Natural killer cell treated with Interleukin-12 subunit alpha and Interleukin-12 subunit beta and Interleukin-15 and Interleukin-18, amount 100 ng/mL, for 72 hours (primary cell): Measurements from ENCODE around the gene ZNF184. TPM values are rescaled to one million over a fixed set of nuclear protein-coding genes. Genes with fewer than 3 reads are reported as not detected.
A peak's percentile ranks its signal among the peaks of the same experiment; 100 is the strongest.

Experiments used
- ATAC-seq, 2 donors: fragments of 150-1000 bp; cut with Tn5 transposase in 1 of 2; sonication (Bioruptor Pico), chemical (Tn5 transposase) in 1 of 2; 2 replicates each; pipeline ENCODE4 v1.10.0; 2021
- DNase-seq: peaks from one replicate; pipeline ENCODE4 v3.0.0; 2022; ENCODE audit warnings: low spot score
- H3K27ac Mint-ChIP-seq, 2 donors: 1 replicate in 1 of 2; 2 replicates in 1 of 2; pipeline ENCODE4 v1.8.0; 2022; ENCODE audit warnings: mixed read lengths in 2 of 2, mild to moderate bottlenecking in 1 of 2, moderate library complexity in 1 of 2
- H3K27me3 Mint-ChIP-seq, 2 donors: 1 replicate in 1 of 2; 2 replicates in 1 of 2; pipeline ENCODE4 v1.8.0; 2022; ENCODE audit warnings: mixed read lengths in 2 of 2
- H3K36me3 Mint-ChIP-seq: one replicate; pipeline ENCODE4 v1.8.0; 2022; ENCODE audit warnings: mixed read lengths
- H3K4me1 Mint-ChIP-seq, 2 donors: 1 replicate in 1 of 2; 2 replicates in 1 of 2; pipeline ENCODE4 v1.8.0; 2022; ENCODE audit warnings: low read depth in 2 of 2, mixed read lengths in 2 of 2, mild to moderate bottlenecking in 1 of 2
- H3K4me3 Mint-ChIP-seq: one replicate; pipeline ENCODE4 v1.8.0; 2022; ENCODE audit warnings: mixed read lengths
- H3K9me3 Mint-ChIP-seq: 2 replicates; pipeline ENCODE4 v1.8.0; 2022; ENCODE audit warnings: mixed read lengths
- total RNA-seq, 2 donors: library from RNA; stranded (reverse); gene quantifications; one replicate each; pipeline ENCODE4 v1.2.3, GENCODE V29; 2022

Gene ZNF184
- total RNA-seq, 2 donors from 2014 or later = 6.4 to 8.6 TPM

- Mint-ChIP-seq H3K27ac (peak overlapping the region; percentile 87 to 96), H3K27me3 (no peaks in the 10 kb centered on the region), H3K36me3 (peaks cover 28% of the 10 kb centered on the region), H3K4me3 (peak overlapping the region; percentile 96), H3K9me3 (no peaks in the 10 kb centered on the region), H3K4me1 (peaks cover 35 to 45% of the 10 kb centered on the region in 2 donors)
- peak; percentile 69 for DNase-seq
- ATAC-seq = peak; percentile 41 to 64
Measured at GRCh38 chr6:27472182-27472616, 706 bp downstream of the ZNF184 start.

DNA sequence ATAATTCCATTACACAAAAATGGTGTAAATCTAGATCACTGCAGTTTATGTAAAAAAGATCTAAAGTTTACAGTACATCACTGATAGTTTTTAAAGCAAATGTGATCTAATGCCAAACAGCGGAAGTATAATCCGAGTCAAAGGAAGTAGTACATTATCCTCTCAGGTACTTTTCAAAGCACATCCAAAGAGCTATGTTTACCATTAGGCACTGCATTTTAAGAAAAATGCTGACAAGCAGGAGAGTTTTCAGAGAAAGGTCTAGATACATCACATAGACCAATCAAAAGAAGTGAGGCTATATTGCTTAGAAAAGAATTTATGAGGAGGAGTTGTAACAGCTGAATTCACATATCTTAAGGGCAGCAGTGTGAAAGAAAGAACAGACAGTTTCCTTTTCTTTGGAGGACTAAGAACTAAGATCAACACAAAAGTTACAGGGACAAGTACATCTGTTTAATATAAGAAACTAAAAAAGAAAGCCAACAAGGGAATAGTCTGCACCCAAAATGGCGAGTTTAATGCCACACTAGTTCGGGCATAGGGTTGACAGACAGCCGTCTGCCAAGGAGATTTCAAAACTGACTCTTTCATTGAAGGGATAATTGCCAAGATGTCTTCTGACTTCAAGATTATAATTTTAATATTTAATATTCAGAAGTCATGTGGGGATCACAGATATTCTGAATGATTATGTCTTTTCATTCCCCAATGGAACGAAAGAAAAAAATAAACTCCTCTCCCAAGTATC, 1.4 kb downstream of the ZNF184 start:
- H3K27me3 Mint-ChIP-seq = no peaks in the 10 kb centered on the region
- no peak for DNase-seq
- H3K4me3 Mint-ChIP-seq = peak overlapping the region; percentile 96
- peaks cover 32 to 50% of the 10 kb centered on the region in 2 donors for H3K4me1 Mint-ChIP-seq
- no peak for ATAC-seq
- H3K27ac Mint-ChIP-seq = peak overlapping the region; percentile 87 to 96
- no peaks in the 10 kb centered on the region for H3K9me3 Mint-ChIP-seq
- peaks cover 34% of the 10 kb centered on the region for H3K36me3 Mint-ChIP-seq

- H3K4me3 Mint-ChIP-seq = peak overlapping the region; percentile 38
- H3K9me3 Mint-ChIP-seq = no peaks in the 10 kb centered on the region
- H3K36me3 Mint-ChIP-seq = peaks cover 41% of the 10 kb centered on the region
- ATAC-seq (no peak), DNase-seq (no peak)
- H3K27ac Mint-ChIP-seq = peak overlapping the region; percentile 12 to 32
- peaks cover 36 to 56% of the 10 kb centered on the region in 2 donors for H3K4me1 Mint-ChIP-seq
- no peaks in the 10 kb centered on the region for H3K27me3 Mint-ChIP-seq
Measured at GRCh38 chr6:27470023-27470422, 2.9 kb downstream of the ZNF184 start.

DNA sequence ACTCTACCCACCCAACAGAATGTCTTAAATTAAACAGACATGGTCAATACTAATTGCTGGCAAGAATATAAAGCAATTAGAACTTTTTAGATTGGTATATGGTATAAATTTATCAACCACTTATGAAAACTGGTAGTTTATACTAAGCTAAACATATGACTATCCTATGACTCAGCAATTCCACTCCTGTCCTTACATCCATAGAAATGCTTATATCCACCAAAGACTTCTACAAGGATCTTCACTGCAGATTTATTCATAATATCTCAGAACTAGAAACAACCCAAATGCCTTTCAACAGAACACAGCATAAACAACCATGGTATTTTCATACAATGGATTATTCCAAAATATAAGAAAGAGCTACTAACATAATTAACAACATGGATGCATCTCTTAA, 4.6 kb downstream of the ZNF184 start:
- Mint-ChIP-seq H3K36me3 (peaks cover 53% of the 10 kb centered on the region), H3K9me3 (no peaks in the 10 kb centered on the region), H3K4me3 (no peak overlapping the region), H3K27me3 (no peaks in the 10 kb centered on the region), H3K27ac (peak overlapping the region; percentile 12 to 32), H3K4me1 (peaks cover 36 to 60% of the 10 kb centered on the region in 2 donors)
- ATAC-seq (no peak), DNase-seq (no peak)

DNA sequence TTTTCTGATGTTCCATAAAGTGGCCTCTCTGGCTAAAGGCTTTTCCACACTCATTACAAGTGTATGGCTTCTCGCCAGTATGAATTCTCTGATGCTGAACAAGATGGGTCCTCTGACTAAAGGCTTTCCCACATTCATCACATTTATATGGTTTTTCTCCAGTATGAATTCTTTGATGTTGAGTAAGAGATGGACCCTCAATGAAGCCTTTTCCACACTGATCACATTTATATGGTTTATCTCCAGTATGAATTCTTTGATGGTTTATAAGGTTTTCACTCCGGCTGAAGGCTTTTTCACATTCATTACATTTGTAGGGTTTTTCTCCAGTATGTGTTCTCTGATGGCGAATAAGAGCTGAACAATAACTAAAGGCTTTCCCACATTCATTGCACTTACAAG, 20.4 kb downstream of the ZNF184 start:
- DNase-seq = no peak
- Mint-ChIP-seq H3K4me1 (no peaks in the 10 kb centered on the region), H3K36me3 (peaks cover 90% of the 10 kb centered on the region), H3K27me3 (no peaks in the 10 kb centered on the region), H3K27ac (no peak overlapping the region), H3K4me3 (no peak overlapping the region), H3K9me3 (peaks cover 44% of the 10 kb centered on the region)
- no peak for ATAC-seq

DNA sequence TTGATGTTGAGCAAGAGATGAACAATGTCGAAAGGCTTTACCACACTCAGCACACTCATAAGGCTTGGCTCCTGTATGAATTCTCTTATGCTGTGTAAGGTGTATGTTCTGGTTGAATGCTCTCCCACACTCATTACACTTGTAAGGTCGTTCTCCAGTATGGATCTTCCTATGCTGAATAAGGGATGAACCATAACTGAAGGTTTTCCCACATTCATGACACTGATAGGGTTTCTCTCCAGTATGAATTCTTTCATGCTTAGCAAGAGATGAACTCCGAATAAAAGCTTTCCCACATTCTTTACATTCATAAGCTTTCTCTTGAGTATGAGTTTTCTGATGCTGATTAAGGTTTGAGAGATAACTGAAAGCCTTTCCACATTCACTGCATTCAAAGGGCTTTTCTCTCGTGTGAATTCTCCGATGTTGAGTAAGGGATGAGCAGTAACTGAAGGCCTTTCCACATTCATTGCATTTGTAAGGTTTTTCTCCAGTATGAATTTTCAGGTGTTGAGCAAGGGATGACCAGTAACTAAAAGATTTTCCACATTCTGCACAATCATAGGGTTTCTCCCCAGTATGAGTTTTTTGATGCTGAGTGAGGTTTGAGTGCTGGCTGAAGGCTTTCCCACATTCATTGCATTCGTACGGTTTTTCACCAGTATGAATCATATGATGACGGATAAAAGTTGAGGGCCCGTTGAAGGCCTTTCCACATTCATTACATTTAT, 21.1 kb downstream of the ZNF184 start:
- no peaks in the 10 kb centered on the region for H3K27me3 Mint-ChIP-seq
- peaks cover 83% of the 10 kb centered on the region for H3K36me3 Mint-ChIP-seq
- no peak for DNase-seq
- peaks cover 39% of the 10 kb centered on the region for H3K9me3 Mint-ChIP-seq
- no peak for ATAC-seq
- H3K27ac Mint-ChIP-seq = no peak overlapping the region
- H3K4me3 Mint-ChIP-seq = no peak overlapping the region
- no peaks in the 10 kb centered on the region for H3K4me1 Mint-ChIP-seq

DNA sequence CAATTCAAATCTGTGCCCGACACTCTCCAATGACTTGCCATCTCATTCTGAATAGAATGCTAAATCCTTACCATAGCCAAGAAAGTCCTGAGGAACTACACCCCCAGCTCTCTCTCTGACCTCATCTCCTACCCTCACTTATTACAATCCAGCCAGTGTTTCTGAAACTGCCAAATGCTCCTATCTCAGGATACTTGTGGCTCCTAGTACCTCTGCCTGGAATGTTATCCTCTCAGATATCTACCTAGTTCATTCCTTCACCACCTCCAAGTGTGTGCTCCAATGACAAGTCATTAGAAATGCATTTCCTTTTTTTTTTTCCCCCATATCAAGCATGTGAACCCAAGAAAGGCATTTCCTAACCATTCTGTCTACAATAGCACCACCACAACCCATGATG, 24.4 kb downstream of the ZNF184 start:
- DNase-seq (no peak), ATAC-seq (no peak)
- H3K4me3 Mint-ChIP-seq = no peak overlapping the region
- H3K27me3 Mint-ChIP-seq = no peaks in the 10 kb centered on the region
- H3K4me1 Mint-ChIP-seq = no peaks in the 10 kb centered on the region
- H3K27ac Mint-ChIP-seq = no peak overlapping the region
- peaks cover 49% of the 10 kb centered on the region for H3K36me3 Mint-ChIP-seq
- peaks cover 26% of the 10 kb centered on the region for H3K9me3 Mint-ChIP-seq

DNA sequence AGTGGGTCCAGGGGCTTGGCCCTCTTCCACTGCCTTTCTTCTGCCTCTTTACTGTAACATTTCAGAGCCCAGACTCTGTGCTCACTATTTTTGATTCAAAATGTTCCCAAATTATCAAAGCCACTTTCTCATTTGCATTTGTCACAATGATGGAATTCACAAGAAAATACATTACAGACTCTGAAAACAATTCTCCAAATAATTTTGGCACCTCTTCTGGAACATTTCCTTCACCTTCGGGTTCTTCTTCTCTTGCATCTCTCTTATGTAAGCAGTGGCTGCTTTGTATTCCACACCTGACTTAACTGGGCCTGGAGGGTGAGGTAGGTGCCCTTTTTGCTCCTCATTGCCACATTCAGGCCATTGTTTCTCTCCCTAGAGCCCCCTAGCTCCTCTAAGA, 30.0 kb downstream of the ZNF184 start:
- H3K4me1 Mint-ChIP-seq = no peaks in the 10 kb centered on the region
- H3K27me3 Mint-ChIP-seq = no peaks in the 10 kb centered on the region
- peaks cover 14% of the 10 kb centered on the region for H3K36me3 Mint-ChIP-seq
- H3K9me3 Mint-ChIP-seq = peaks cover 6% of the 10 kb centered on the region
- ATAC-seq (no peak), DNase-seq (no peak)
- no peak overlapping the region for H3K4me3 Mint-ChIP-seq
- no peak overlapping the region for H3K27ac Mint-ChIP-seq

DNA sequence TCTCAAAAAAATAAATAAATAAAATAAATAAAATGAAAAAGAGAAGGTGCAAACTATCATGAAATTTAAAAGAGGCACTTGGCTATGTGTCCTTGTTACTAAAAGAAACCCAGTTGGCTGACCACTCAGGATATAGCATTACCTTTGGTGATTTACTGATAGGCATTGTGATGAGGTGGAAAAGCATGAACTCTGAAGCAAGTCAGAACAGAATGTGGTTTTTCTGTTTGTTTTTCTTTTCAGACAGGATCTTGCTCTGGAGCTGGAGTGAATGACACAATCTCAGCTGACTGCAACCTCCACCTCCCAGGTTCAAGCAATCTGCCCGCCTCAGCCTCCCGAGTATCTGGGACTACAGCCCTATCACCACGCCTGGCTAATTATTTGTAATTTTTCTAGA, 31.9 kb downstream of the ZNF184 start:
- H3K4me1 Mint-ChIP-seq = no peaks in the 10 kb centered on the region
- H3K4me3 Mint-ChIP-seq = no peak overlapping the region
- no peak overlapping the region for H3K27ac Mint-ChIP-seq
- no peaks in the 10 kb centered on the region for H3K27me3 Mint-ChIP-seq
- no peak for DNase-seq
- H3K36me3 Mint-ChIP-seq = peaks cover 19% of the 10 kb centered on the region
- H3K9me3 Mint-ChIP-seq = peaks cover 8% of the 10 kb centered on the region
- ATAC-seq = no peak

- H3K9me3 Mint-ChIP-seq = peaks cover 5% of the 10 kb centered on the region
Measured at GRCh38 chr6:27439371-27439770, 33.5 kb downstream of the ZNF184 start.

GRCh38 chr6:27433714-27434113, 39.2 kb downstream of the ZNF184 start:
- DNase-seq = no peak
- ATAC-seq = no peak
- Mint-ChIP-seq H3K4me3 (no peak overlapping the region), H3K4me1 (no peaks in the 10 kb centered on the region), H3K27me3 (peaks cover 7 to 12% of the 10 kb centered on the region in 2 donors), H3K27ac (no peak overlapping the region), H3K36me3 (peaks cover 26% of the 10 kb centered on the region), H3K9me3 (peaks cover 14% of the 10 kb centered on the region)

More at GRCh38 chr6:27439371-27439770, 33.5 kb downstream of the ZNF184 start:
- ATAC-seq = no peak
- no peaks in the 10 kb centered on the region for H3K4me1 Mint-ChIP-seq
- no peaks in the 10 kb centered on the region for H3K27me3 Mint-ChIP-seq
- peaks cover 25% of the 10 kb centered on the region for H3K36me3 Mint-ChIP-seq
- H3K27ac Mint-ChIP-seq = no peak overlapping the region
- H3K4me3 Mint-ChIP-seq = no peak overlapping the region
- DNase-seq = no peak

- Mint-ChIP-seq H3K4me3 (no peak overlapping the region), H3K4me1 (no peaks in the 10 kb centered on the region), H3K27ac (no peak overlapping the region), H3K27me3 (peaks cover 6 to 9% of the 10 kb centered on the region in 2 donors), H3K36me3 (peaks cover 12% of the 10 kb centered on the region), H3K9me3 (peaks cover 10% of the 10 kb centered on the region)
- DNase-seq = no peak
- peak in 1 of 2 donors; percentile 48 for ATAC-seq
Measured at GRCh38 chr6:27428966-27429365, 43.9 kb downstream of the ZNF184 start.

- DNase-seq = no peak
- Mint-ChIP-seq H3K27me3 (peaks cover 3 to 4% of the 10 kb centered on the region in 2 donors), H3K36me3 (peaks cover 7% of the 10 kb centered on the region), H3K9me3 (peaks cover 8% of the 10 kb centered on the region), H3K4me3 (no peak overlapping the region), H3K4me1 (no peaks in the 10 kb centered on the region), H3K27ac (no peak overlapping the region)
- ATAC-seq = no peak
Measured at GRCh38 chr6:27428502-27428901, 44.4 kb downstream of the ZNF184 start.

DNA sequence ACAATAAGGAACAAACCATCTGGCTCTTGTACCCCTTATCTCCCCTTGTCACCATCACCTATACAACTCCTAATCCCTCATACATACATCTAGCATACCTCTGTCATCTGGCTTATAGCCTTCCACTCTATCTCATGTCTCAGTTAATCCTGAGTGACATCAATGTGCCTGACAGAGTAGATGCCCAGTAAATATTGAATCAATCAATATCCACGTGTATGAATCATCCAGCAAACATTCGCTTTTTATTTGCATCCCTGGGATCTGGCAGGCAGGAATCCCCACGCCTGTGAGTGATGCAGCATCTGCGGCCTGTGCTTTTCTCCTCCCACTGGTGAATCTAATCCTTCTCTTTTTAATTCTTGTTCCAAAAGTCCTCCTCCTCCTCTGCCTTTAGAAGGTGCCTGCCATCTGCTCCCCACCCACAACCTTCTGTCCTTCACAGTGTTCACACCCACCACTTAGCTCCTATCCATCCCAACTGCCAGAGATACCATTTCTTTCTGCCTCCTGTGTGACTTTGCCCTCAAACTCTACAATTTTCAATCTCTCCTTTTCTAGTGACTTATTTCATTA, 46.8 kb downstream of the ZNF184 start:
- H3K36me3 Mint-ChIP-seq = peaks cover 4% of the 10 kb centered on the region
- ATAC-seq (no peak), DNase-seq (no peak)
- H3K27ac Mint-ChIP-seq = no peak overlapping the region
- peaks cover 8% of the 10 kb centered on the region for H3K9me3 Mint-ChIP-seq
- no peak overlapping the region for H3K4me3 Mint-ChIP-seq
- H3K27me3 Mint-ChIP-seq = peaks cover 0 to 1% of the 10 kb centered on the region in 2 donors
- H3K4me1 Mint-ChIP-seq = no peaks in the 10 kb centered on the region
